Endodermal cell (in vitro differentiated cells): ENCODE measurements around the gene DDI2. TPM values are rescaled to one million over a fixed set of nuclear protein-coding genes. Genes with fewer than 3 reads are reported as not detected.
A peak's percentile ranks its signal among the peaks of the same experiment; 100 is the strongest.

Source experiments
- DNase-seq: peaks from one replicate; pipeline ENCODE4 v3.0.0-alpha.2; 2017
- H3K27ac ChIP-seq: 2 replicates; pipeline ENCODE4 v1.5.1; 2013; ENCODE audit warnings: mild to moderate bottlenecking, low read depth, low read length, moderate library complexity
- H3K27me3 ChIP-seq: 2 replicates; pipeline ENCODE4 v1.6.1; 2013; ENCODE audit warnings: mild to moderate bottlenecking, low read length, moderate library complexity; ENCODE audit not compliant: insufficient read depth, control insufficient read depth, poor library complexity, severe bottlenecking
- H3K36me3 ChIP-seq: 2 replicates; pipeline ENCODE4 v1.7.0; 2013; ENCODE audit warnings: mild to moderate bottlenecking, low read length, moderate library complexity; ENCODE audit not compliant: control insufficient read depth, insufficient read depth
- H3K4me1 ChIP-seq: one replicate; pipeline ENCODE4 v1.7.0; 2013; ENCODE audit warnings: low read length; ENCODE audit not compliant: control insufficient read depth, insufficient read depth
- H3K4me3 ChIP-seq: 2 replicates; pipeline ENCODE4 v1.5.1; 2013; ENCODE audit warnings: mild to moderate bottlenecking, low read length, moderate library complexity
- H3K9ac ChIP-seq: 2 replicates; pipeline ENCODE4 v1.6.1; 2013; ENCODE audit warnings: mild to moderate bottlenecking, low read length, moderate library complexity; ENCODE audit not compliant: poor library complexity, severe bottlenecking; ENCODE audit errors: extremely low read depth
- H3K9me3 ChIP-seq: 2 replicates; pipeline ENCODE4 v1.6.1; 2013; ENCODE audit warnings: mild to moderate bottlenecking, low read length, moderate library complexity; ENCODE audit not compliant: control insufficient read depth
- H3K27ac Mint-ChIP-seq: 2 replicates; pipeline ENCODE4 v1.8.0; 2020; ENCODE audit warnings: mixed read lengths
- H3K27me3 Mint-ChIP-seq: 2 replicates; pipeline ENCODE4 v1.8.0; 2021; ENCODE audit warnings: mild to moderate bottlenecking, mixed read lengths; ENCODE audit not compliant: insufficient read depth
- H3K36me3 Mint-ChIP-seq: 2 replicates; pipeline ENCODE4 v1.8.0; 2020; ENCODE audit warnings: low read depth, mixed read lengths
- H3K4me1 Mint-ChIP-seq: 2 replicates; pipeline ENCODE4 v1.8.0; 2020; ENCODE audit warnings: mixed read lengths
- H3K4me3 Mint-ChIP-seq: 2 replicates; pipeline ENCODE4 v1.8.0; 2020; ENCODE audit warnings: mild to moderate bottlenecking, moderate library complexity, mixed read lengths
- H3K9me3 Mint-ChIP-seq: 2 replicates; pipeline ENCODE4 v1.8.0; 2020; ENCODE audit warnings: mild to moderate bottlenecking, mixed read lengths
- WGBS, 2 experiments: methylation state at CpG; one replicate each; pipeline versions ENCODE4 v1.1.5 to v1.1.7; 2013; ENCODE audit warnings: missing lambda C conversion rate in 2 of 2, mixed read lengths in 1 of 2; ENCODE audit not compliant: insufficient coverage in 1 of 2, insufficient read length in 1 of 2; 5-methylcytosine and 5-hydroxymethylcytosine counted together
- total RNA-seq, 2 donors: library from RNA; stranded (reverse); fragmentation: NEBNext Ultra II Directional in 1 of 2; extraction: Animal tissue kit (Norgen Biotek cat#: 25700) in 1 of 2; gene quantifications; 2 replicates in 1 of 2; 3 replicates in 1 of 2; pipeline ENCODE4 v1.2.1, GENCODE V29; 2021
- TF ChIP-seq, protein P1 (sequence below): fragments of 200-600 bp; sonication (generic); conservative IDR thresholded peaks from 2 replicates; pipeline ENCODE4 v1.5.0; 2021; ENCODE audit warnings: antibody characterized with exemption, mild to moderate bottlenecking

Gene DDI2
- total RNA-seq, 2 donors from 2014 or later = 36.0 to 37.6 TPM

- Histone ChIP-seq H3K9me3 (no peaks in the 10 kb centered on the region), H3K4me1 (no peaks in the 10 kb centered on the region), H3K4me3 (no peak overlapping the region), H3K27me3 (no peaks in the 10 kb centered on the region), H3K36me3 (peaks cover 11% of the 10 kb centered on the region), H3K9ac (no peak overlapping the region), H3K27ac (peak overlapping the region; percentile 36)
- DNase-seq = peak; percentile 77
- TF ChIP-seq, protein P1, sequence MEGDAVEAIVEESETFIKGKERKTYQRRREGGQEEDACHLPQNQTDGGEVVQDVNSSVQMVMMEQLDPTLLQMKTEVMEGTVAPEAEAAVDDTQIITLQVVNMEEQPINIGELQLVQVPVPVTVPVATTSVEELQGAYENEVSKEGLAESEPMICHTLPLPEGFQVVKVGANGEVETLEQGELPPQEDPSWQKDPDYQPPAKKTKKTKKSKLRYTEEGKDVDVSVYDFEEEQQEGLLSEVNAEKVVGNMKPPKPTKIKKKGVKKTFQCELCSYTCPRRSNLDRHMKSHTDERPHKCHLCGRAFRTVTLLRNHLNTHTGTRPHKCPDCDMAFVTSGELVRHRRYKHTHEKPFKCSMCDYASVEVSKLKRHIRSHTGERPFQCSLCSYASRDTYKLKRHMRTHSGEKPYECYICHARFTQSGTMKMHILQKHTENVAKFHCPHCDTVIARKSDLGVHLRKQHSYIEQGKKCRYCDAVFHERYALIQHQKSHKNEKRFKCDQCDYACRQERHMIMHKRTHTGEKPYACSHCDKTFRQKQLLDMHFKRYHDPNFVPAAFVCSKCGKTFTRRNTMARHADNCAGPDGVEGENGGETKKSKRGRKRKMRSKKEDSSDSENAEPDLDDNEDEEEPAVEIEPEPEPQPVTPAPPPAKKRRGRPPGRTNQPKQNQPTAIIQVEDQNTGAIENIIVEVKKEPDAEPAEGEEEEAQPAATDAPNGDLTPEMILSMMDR = peak; percentile 56
- no peaks in the 10 kb centered on the region for H3K9me3 Mint-ChIP-seq
- H3K27ac Mint-ChIP-seq = peak overlapping the region; percentile 24
- no peaks in the 10 kb centered on the region for H3K27me3 Mint-ChIP-seq
- H3K4me3 Mint-ChIP-seq = no peak overlapping the region
- peaks cover 37% of the 10 kb centered on the region for H3K36me3 Mint-ChIP-seq
- 86 to 92% methylated on average over 11 to 19 of the region's 19 CpGs for WGBS, 2 experiments
- H3K4me1 Mint-ChIP-seq = no peaks in the 10 kb centered on the region
Observed at GRCh38 chr1:15702722-15703550, 85.7 kb downstream of the DDI2 start.

DNA sequence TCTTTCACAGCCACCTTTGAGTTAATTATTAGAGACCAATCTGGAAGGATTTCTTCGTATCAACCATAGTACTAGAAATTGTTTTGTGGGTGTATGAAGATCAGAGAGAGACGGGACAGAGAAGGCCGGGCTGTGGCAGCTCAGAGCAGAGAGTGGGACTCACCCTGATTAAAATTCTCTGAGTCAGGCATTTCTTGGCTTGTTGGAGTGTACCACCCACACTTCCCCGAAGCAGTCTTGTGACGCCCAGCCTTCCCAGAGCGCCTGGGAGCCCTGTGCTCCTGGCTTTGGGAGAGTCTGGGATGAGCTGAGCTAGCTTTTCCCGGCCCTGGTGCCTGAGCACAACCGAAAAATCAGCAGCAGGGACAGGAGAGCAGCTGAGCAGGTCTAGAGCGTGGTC is 86.3 kb downstream of the DDI2 start:
- 89 to 90% methylated on average over 7 to 9 of the region's 9 CpGs for WGBS, 2 experiments
- Histone ChIP-seq H3K4me3 (no peak overlapping the region), H3K36me3 (peaks cover 11% of the 10 kb centered on the region), H3K9ac (no peak overlapping the region), H3K27ac (no peak overlapping the region), H3K27me3 (no peaks in the 10 kb centered on the region), H3K4me1 (no peaks in the 10 kb centered on the region), H3K9me3 (no peaks in the 10 kb centered on the region)
- no peak overlapping the region for H3K4me3 Mint-ChIP-seq
- DNase-seq = peak; percentile 53
- TF ChIP-seq, protein P1 = no peak
- no peaks in the 10 kb centered on the region for H3K27me3 Mint-ChIP-seq
- H3K4me1 Mint-ChIP-seq = no peaks in the 10 kb centered on the region
- H3K27ac Mint-ChIP-seq = peak overlapping the region; percentile 24
- no peaks in the 10 kb centered on the region for H3K9me3 Mint-ChIP-seq
- H3K36me3 Mint-ChIP-seq = peaks cover 36% of the 10 kb centered on the region

DNA sequence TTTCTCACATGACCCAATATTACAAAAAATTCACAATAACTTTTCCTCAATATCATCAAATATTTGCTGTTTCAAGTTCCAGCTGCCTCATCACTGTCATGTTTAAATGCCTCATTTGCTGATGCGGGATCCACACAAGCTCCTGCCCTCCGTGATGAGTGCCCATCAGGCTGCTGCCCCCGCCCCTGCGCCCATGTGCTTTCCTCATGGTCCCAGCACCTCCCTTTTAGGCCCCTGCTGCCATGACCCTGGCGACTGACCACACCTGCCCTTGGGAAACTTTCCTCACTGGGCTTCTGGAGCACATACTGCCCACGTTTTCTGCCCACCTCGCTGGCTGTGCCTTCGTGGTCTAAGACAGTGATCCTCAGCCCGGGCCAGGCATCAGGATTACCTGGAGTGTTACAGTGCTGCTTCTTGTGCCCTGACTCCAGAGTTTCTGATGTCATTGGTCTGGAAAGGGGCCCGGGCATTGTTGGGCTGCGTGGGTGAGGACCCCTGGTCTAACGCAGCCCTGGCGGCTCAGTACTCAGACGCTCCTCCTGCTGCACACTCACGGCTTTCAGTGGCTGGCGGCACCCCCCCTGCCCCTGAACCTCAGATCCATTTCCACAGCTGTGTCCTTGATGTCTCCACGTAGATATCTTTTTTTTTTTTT is 87.4 kb downstream of the DDI2 start:
- no peak overlapping the region for H3K27ac ChIP-seq
- H3K4me3 Mint-ChIP-seq = no peak overlapping the region

More for the DNA sequence above, 87.4 kb downstream of the DDI2 start:
- no peak overlapping the region for H3K4me3 ChIP-seq
- Mint-ChIP-seq H3K9me3 (no peaks in the 10 kb centered on the region), H3K27me3 (no peaks in the 10 kb centered on the region), H3K4me1 (no peaks in the 10 kb centered on the region), H3K27ac (peak overlapping the region; percentile 35), H3K36me3 (peaks cover 30% of the 10 kb centered on the region)
- no peak for DNase-seq
- H3K9me3 ChIP-seq = no peaks in the 10 kb centered on the region
- no peak overlapping the region for H3K9ac ChIP-seq
- WGBS, 2 experiments = 94% methylated on average over 14 to 17 of the region's 17 CpGs
- peaks cover 11% of the 10 kb centered on the region for H3K36me3 ChIP-seq
- TF ChIP-seq, protein P1 = no peak
- no peaks in the 10 kb centered on the region for H3K27me3 ChIP-seq
- H3K4me1 ChIP-seq = no peaks in the 10 kb centered on the region
